Left renal cortex interstitium (tissue), 4 donors: Measurements from ENCODE around the gene TCEAL9. TPM values are rescaled to one million over a fixed set of nuclear protein-coding genes. Genes with fewer than 3 reads are reported as not detected.
A peak's percentile ranks its signal among the peaks of the same experiment; 100 is the strongest.
"Not testable (repeated sequence)": the region's sequence is repeated elsewhere in the genome, so short reads cannot be mapped to it uniquely, and the experiment has no call there.

Source experiments
- DNase-seq, 4 donors: peaks; one replicate each; pipeline ENCODE4 v3.0.0-alpha.2; 2013; ENCODE audit warnings: low read depth in 4 of 4, low spot score in 2 of 4, missing footprints in 1 of 4
- polyA plus RNA-seq, 4 donors: library from polyadenylated mRNA; unstranded; fragments of 120-200 nt; gene quantifications; one replicate each; pipeline ENCODE4 v1.2.1, GENCODE V29; 2013; ENCODE audit not compliant: insufficient read length in 4 of 4

The TCEAL9 gene
- polyA plus RNA-seq, result 100 to 1,000 TPM; 195 to 252 (median 216) TPM

- peak in 3 of 4 donors; percentile 58 to 80 (median 58) for DNase-seq
Observed at GRCh38 chrX:103356130-103356798, at the start of gene TCEAL9. Gene TCEAL9 (plus strand): TSS chrX:103356506. CDS start chrX:103357685, 1,179 bp downstream.

- DNase-seq, result no peak
Observed at GRCh38 chrX:103309860-103310554, 46.3 kb upstream of the TCEAL9 start.

- DNase-seq, result peak in 1 of 4 donors; percentile 52
Observed at GRCh38 chrX:103310555-103311398, 45.5 kb upstream of the TCEAL9 start, which contains the start of gene BEX2. Gene BEX2 (minus strand): TSS chrX:103310990. CDS start chrX:103309976, 1,014 bp downstream.

- no peak for DNase-seq
Observed at GRCh38 chrX:103311399-103311780, 44.9 kb upstream of the TCEAL9 start.

GRCh38 chrX:103329991-103330390, 26.3 kb upstream of the TCEAL9 start, which contains the start of gene TCEAL7:
Gene TCEAL7 (plus strand): TSS chrX:103330239. CDS start chrX:103331404, 1,165 bp downstream.
- DNase-seq, result no peak

GRCh38 chrX:103330681-103331288, 25.5 kb upstream of the TCEAL9 start:
- peak in 1 of 4 donors; percentile 53 for DNase-seq

GRCh38 chrX:103338663-103339062, 17.6 kb upstream of the TCEAL9 start:
- DNase-seq, result no peak

- DNase-seq, result no peak
Observed at GRCh38 chrX:103343105-103343504, 13.2 kb upstream of the TCEAL9 start.

GRCh38 chrX:103344606-103345005, 11.7 kb upstream of the TCEAL9 start:
- DNase-seq, result no peak

- no peak for DNase-seq
Observed at GRCh38 chrX:103347682-103348397, 8.5 kb upstream of the TCEAL9 start.

- DNase-seq, result peak in 1 of 4 donors; percentile 29
Observed at GRCh38 chrX:103356858-103357257, 552 bp downstream of the TCEAL9 start.

GRCh38 chrX:103357871-103358270, 1.6 kb downstream of the TCEAL9 start:
- no peak for DNase-seq

- DNase-seq, result not testable (repeated sequence)
Observed at GRCh38 chrX:103359605-103360004, 3.3 kb downstream of the TCEAL9 start.

- no peak for DNase-seq
Observed at GRCh38 chrX:103360092-103360491, 3.8 kb downstream of the TCEAL9 start.

GRCh38 chrX:103360916-103361315, 4.6 kb downstream of the TCEAL9 start:
- no peak for DNase-seq

GRCh38 chrX:103361798-103362197, 5.5 kb downstream of the TCEAL9 start:
- no peak for DNase-seq

GRCh38 chrX:103362474-103362873, 6.2 kb downstream of the TCEAL9 start:
- no peak for DNase-seq

GRCh38 chrX:103363046-103363445, 6.7 kb downstream of the TCEAL9 start:
- no peak for DNase-seq

GRCh38 chrX:103367502-103367901, 11.2 kb downstream of the TCEAL9 start:
- no peak for DNase-seq

- DNase-seq, result no peak
Observed at GRCh38 chrX:103369479-103369878, 13.2 kb downstream of the TCEAL9 start.
